GM12891 (cell line): ENCODE results near the gene PAFAH2.

Experiments
- PAX5 ChIP-seq: IDR thresholded peaks from 2 replicates; pipeline ENCODE4 v1.6.1; 2011; ENCODE audit warnings: low read length, moderate library complexity, mild to moderate bottlenecking; ENCODE audit not compliant: insufficient read depth, severe bottlenecking
- POLR2A ChIP-seq: IDR thresholded peaks from 2 replicates; pipeline ENCODE4 v1.6.1; 2011; ENCODE audit warnings: low read depth, low read length, control low read depth
- POLR2AphosphoS5 ChIP-seq: IDR thresholded peaks from 2 replicates; pipeline ENCODE4 v1.6.1; 2011; ENCODE audit warnings: low read depth, low read length, control low read depth
- SPI1 ChIP-seq: IDR thresholded peaks from 2 replicates; pipeline ENCODE4 v1.6.1; 2011; ENCODE audit warnings: low read depth, low read length, control low read depth
- TAF1 ChIP-seq: IDR thresholded peaks from 2 replicates; pipeline ENCODE4 v1.6.1; 2011; ENCODE audit warnings: low read depth, low read length, control low read depth

GRCh38 chr1:25914074-25914995 is 83.5 kb downstream of the PAFAH2 start:
- TF ChIP-seq SPI1 (peak; percentile 40; the same call in 1 of the 2 replicates), TAF1 (no peak), PAX5 (no peak), POLR2A (no peak), POLR2AphosphoS5 (no peak)
